ENCODE measurements around the gene FAAH2. TPM values are rescaled to one million over a fixed set of nuclear protein-coding genes. Genes with fewer than 3 reads are reported as not detected.

The FAAH2 gene
- total RNA-seq, 1 experiment from 2014 or later = 6.4 TPM

GRCh38 chrX:57528670-57529255 is 242.3 kb downstream of the FAAH2 start:
- Histone ChIP-seq H3K4me2 (ENCODE audit: insufficient read depth, insufficient read length, low read length) (no peak overlapping the region), H4K20me1 (ENCODE audit: control insufficient read depth, insufficient read depth, insufficient read length) (no peaks in the 10 kb centered on the region), H3K9me3 (ENCODE audit: control insufficient read depth, low read depth, low read length) (peaks cover 6% of the 10 kb centered on the region), H2BK5ac (ENCODE audit: insufficient read length, low read length) (no peak overlapping the region), H3K79me1 (ENCODE audit: insufficient read depth, low read depth, low read length, poor library complexity, severe bottlenecking) (no peaks in the 10 kb centered on the region), H3K23me2 (ENCODE audit: insufficient read length, low read depth, low read length, poor library complexity, severe bottlenecking) (no peaks in the 10 kb centered on the region), H4K8ac (replicated peaks; ENCODE audit: insufficient read length, low read depth, low read length) (no peak overlapping the region), H3K56ac (ENCODE audit: insufficient read length, low read depth, low read length) (no peak overlapping the region), H2BK20ac (ENCODE audit: low read depth, low read length, poor library complexity, severe bottlenecking) (no peak overlapping the region), H4K5ac (ENCODE audit: insufficient read length, low read depth, low read length) (no peak overlapping the region), H3K4ac (ENCODE audit: low read depth, low read length) (no peak overlapping the region), H3K27me3 (ENCODE audit: insufficient read depth, low read length) (no peaks in the 10 kb centered on the region), H3K79me2 (ENCODE audit: insufficient read depth, low read length) (no peaks in the 10 kb centered on the region), H2BK120ac (ENCODE audit: low read depth, low read length, poor library complexity, severe bottlenecking) (no peak overlapping the region), H2BK15ac (ENCODE audit: low read depth, low read length) (no peak overlapping the region), H3T11ph (ENCODE audit: low read length) (no peak overlapping the region), H3K23ac (ENCODE audit: insufficient read length, low read depth, low read length) (no peak overlapping the region), H4K91ac (ENCODE audit: insufficient read length, low read depth, low read length) (no peak overlapping the region), H2AK5ac (ENCODE audit: insufficient read length, low read length) (no peak overlapping the region), H3K18ac (ENCODE audit: insufficient read length, low read depth, low read length) (no peak overlapping the region), H2BK12ac (ENCODE audit: insufficient read length, low read depth, low read length) (no peak overlapping the region), H3K14ac (ENCODE audit: insufficient read depth, low read length) (no peak overlapping the region), H3K27ac (ENCODE audit: insufficient read length, low read depth, low read length) (no peak overlapping the region), H3K4me1 (ENCODE audit: insufficient read depth, low read length) (no peaks in the 10 kb centered on the region), H3K9ac (ENCODE audit: extremely low read depth, insufficient read length, low read length) (no peak overlapping the region), H2AFZ (ENCODE audit: low read length) (no peak overlapping the region)
- H3K4me1 Mint-ChIP-seq = no peaks in the 10 kb centered on the region
- no CpG with 5 or more reads among the region's 1 CpG for WGBS (ENCODE audit: extremely low coverage, insufficient read length, low lambda C conversion rate)
- peak; percentile 38 for DNase-seq
- 0 out of 2 replicates have a peak, but pooled peaks cover 2% of the 10 kb centered on the region for H3K27me3 Mint-ChIP-seq (ENCODE audit: low read depth)
- peak; percentile 60; the same call in 2 of the 3 replicates for TF ChIP-seq CTCF (conservative IDR thresholded peaks at IDR 0.05)
- H3K4me3 Mint-ChIP-seq = no peak overlapping the region
- peaks cover 80 to 97% of the 10 kb centered on the region in 2 experiments for H3K9me3 Mint-ChIP-seq
- H3K27ac Mint-ChIP-seq = no peak overlapping the region
- peaks cover 0 to 4% (median 0%) of the 10 kb centered on the region in 3 experiments; a peak in 3 of 7 replicates for H3K36me3 Mint-ChIP-seq (ENCODE audit: insufficient read depth in 1 of 3, low read depth in 3 of 3)

Other genes with a start within 250 kb of the FAAH2 start
- gene SPIN2B, start 165.2 kb upstream of the FAAH2 start, total RNA-seq (2021) = 15.0 and 15.5 TPM in 2 replicates
- 2.2 and 2.8 TPM in 2 replicates for gene SPIN2A, start 149.3 kb upstream of the FAAH2 start, total RNA-seq (2021)

Data from H9 (cell line).